GM04503 (cell line): ENCODE measurements around the gene RND3.

ENCODE experiments used
- DNase-seq: peaks from one replicate; pipeline ENCODE4 v3.0.0-alpha.2; 2012; ENCODE audit warnings: low read depth

RND3 gene, protein sequence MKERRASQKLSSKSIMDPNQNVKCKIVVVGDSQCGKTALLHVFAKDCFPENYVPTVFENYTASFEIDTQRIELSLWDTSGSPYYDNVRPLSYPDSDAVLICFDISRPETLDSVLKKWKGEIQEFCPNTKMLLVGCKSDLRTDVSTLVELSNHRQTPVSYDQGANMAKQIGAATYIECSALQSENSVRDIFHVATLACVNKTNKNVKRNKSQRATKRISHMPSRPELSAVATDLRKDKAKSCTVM

DNA sequence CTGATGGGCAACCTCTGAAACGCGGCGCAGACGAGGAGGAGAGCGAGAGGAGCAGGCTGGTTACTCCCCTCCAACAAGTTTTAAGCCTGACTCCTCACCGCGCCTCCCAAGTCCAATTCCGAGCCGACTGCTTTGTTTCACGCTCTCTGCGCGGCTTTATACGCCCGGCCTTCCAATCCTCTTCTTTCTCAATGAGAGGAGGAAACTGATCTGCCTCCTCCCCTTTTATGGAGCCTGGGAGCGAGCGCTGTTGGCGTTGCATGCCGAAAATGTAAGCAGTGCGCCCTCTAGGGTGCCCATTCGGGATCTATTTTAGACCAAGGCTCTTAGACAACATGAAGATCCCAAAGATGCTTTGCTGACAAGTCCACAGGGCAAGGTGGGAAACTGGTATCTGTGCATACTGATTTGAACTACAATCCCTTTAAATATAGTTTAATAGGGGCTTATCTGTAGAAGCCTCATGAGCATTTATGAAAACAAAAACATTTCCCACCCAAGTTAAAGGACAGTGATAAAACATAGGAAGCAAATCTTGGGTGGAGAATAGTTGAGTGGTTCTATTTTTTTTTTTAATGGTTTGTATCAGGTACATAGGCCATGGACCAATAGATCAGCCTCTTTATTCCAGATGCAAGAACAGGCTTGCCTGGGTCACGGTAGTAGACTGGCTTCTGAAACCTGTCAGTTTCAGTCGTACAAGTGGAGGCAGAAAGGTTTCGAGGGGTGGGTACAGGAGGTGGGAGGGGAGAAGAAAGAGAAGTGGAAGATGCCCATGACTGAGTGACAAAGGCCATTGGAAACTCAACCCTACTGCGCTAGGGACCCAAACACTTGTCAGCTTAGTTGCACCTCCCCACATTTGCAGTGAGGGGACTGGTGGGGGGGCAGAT lies at the start of gene RND3:
TSS of gene RND3 (minus strand) at position 131 of the 893 bp plus-strand sequence. CDS start 250 bp downstream, outside the sequence.
- DNase-seq: peak; percentile 96

DNA sequence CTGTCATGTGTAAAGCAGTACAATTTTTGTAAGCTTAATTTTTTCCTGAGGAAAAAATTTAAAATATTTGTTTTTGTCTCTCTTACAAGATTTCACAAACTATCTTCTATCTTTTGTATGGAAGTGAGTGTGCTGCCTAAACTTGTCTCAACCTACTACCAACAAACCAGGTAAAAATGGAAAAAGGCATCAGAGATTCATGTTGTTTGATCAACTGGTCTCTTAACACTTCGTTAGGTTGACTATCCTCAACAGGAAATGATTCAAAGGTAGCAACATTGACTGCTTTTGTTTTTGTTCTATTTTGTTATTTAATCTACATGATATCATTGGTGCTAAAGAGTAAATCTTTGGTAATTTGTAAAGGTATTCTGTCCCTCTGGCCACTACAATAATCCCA lies 47.7 kb upstream of the RND3 start:
- no peak for DNase-seq

DNA sequence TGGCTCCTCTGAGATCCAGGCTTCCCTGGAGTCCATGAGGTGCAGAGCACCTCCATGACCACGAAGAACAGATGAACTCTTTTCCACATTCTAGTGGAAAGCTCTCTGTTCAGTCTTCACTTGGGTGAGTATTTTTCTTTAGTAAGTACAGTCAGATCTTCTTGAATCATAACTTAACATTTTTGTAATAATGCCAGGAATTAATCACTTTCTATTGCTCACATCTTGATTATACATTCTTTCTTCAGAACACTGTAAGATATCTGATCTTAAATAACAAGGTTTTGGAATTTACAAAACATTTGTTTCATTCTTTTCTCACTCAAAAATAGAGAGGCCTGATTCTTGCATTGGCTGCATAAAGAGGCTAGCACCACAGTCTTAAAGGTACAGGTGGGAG lies 45.4 kb upstream of the RND3 start:
- DNase-seq: peak; percentile 69

DNA sequence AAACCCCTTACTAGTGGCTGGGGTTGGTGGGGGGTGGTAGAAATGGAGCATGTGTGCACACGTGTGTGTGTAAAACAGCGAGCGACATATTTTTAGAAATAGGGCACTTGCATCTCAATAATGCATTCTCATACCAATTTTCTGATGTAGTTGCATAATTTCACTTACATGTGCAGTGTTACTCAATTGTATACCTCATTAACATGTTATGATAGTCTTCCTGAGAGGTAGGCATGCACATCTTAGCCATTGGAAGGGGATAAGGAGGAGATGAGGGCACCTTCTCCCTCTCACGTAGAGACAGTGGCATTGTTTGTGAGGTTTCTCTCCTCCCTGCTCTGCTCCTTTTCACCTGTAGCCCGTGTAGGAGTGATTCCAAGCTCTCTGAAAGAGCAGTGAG lies 44.6 kb upstream of the RND3 start:
- no peak for DNase-seq

DNA sequence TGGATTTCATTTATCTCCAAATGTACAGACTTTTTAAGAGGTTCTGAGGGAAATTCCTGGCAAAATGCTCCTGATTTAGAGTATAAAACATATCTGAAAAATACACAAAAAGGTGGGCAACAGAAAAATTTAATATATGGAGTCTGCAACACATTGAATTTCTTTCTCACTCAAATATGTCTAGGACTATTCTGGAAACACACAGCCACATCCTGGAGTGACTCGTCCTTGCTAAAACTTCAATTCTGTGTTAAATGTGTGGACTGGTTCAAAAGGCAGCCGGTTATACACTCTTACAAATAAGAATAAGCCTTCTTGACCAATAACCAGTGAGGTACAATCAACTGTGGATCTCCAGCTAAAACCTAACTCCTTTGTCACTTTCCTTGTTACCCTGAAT lies 44.1 kb upstream of the RND3 start:
- no peak for DNase-seq

DNA sequence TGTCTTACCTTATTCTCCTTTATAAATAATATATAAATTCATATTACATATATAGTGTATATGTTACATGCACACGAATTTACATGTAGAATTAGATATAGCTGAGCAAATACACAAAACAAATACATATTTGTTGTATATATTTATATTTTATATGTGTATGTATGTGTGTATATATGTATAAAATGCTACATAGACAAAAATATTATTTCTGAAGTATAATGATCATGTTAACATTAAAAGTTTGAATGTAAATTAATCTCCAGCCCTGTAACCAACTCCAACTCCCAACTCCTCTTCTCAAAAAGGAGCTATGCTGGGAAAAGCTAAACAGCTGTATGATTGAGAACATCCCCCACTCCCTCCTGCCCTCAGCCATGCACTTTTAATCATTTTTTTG lies 42.7 kb upstream of the RND3 start:
- DNase-seq: no peak

DNA sequence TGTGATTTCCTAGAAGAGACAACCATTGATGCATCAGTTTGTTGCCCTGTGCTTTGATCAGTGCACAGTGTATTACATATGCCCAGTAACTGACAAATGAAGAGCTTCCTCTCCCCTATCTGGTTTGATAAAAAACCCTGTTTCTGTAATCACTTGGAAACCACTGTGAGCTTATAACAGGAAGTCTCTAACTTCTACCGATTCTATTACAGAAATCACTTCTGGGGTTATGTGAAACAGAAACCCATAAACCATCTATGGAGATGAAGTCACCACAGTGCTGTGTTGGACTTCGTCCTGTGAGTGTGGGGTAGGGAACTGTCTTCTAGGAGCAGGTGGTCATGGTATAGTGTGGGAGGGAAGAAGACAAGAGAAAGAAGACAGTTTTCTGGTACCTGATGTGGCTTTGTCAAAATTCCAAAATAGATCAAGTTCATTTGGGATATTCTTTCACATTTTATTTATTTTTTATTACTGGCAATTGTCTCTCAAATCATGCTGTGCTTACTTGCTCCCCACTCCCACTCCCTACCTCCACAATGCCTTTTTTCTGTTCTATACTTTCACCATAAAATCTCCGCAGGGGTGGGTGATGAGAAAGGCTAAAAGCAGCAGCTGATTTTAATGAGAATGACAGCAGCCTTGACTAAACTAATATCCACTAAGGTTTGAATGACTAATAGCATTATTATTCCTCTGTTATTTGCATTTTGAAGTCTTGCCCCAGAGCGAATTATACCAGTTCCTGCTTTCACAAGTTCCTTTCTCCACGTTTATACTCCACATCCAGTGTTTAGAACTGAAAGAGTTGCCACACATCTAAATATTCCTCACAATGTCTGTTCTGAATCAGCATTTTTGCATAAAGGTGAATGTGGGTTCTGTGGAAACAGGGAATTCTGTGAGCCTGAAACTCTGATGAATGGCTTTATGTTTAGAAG lies 41.7 kb upstream of the RND3 start:
- DNase-seq: peak; percentile 83

DNA sequence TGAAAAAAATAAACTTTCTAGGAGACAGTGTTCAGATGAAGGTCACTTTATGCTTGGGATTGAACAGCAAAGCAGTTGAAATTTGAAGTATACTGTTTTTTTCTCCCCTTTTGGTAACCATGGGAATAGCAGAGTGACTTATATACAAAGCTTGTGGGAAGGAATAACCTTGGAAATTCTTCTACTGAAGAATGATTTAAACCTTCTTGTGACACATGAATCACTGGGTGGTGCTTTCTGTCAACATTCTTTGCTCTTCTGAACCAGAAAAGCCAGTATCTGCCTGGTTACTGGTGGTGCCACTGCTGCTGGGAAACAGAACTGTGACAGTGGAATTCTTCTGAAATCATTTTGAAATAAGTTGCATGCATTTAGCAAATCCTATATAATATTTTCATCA lies 39.4 kb upstream of the RND3 start:
- DNase-seq: peak; percentile 94

DNA sequence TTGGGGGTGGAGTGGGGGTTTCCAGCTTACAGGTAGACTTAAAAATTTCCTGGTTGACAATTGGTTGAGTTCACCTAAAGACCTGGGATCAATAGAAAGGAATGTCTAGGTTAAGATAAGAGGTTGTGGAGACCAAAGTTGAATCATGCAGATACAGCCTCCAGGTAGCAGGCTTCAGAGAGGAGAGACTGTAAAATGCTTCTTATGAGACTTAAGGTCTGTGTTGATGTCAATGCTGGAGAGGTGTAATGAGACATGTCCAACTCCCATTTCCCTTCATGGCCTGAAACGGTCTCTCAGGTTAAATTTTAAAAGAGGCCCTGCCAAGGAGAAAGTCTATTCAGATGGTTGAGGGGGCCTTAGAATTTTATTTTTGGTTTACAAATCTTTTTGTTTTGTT lies 38.5 kb upstream of the RND3 start:
- DNase-seq: no peak

DNA sequence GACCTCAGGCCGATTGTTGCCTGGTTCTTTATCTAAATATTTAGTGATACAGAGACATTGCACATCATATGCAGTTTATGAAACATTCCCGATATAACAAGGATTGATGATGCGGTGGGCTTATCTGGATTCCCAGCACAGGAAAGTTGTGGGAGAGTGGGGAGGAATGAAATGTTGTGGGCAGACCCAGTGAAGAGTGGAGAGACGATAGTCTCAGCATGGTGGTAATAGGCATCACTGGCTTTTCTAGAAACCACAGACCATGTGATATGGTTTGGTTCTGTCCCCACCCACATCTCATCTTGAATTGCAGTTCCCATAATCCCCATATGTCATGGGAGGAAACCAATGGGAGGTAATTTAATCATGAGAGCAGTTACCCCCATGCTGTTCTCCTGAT lies 34.8 kb upstream of the RND3 start:
- DNase-seq: no peak

DNA sequence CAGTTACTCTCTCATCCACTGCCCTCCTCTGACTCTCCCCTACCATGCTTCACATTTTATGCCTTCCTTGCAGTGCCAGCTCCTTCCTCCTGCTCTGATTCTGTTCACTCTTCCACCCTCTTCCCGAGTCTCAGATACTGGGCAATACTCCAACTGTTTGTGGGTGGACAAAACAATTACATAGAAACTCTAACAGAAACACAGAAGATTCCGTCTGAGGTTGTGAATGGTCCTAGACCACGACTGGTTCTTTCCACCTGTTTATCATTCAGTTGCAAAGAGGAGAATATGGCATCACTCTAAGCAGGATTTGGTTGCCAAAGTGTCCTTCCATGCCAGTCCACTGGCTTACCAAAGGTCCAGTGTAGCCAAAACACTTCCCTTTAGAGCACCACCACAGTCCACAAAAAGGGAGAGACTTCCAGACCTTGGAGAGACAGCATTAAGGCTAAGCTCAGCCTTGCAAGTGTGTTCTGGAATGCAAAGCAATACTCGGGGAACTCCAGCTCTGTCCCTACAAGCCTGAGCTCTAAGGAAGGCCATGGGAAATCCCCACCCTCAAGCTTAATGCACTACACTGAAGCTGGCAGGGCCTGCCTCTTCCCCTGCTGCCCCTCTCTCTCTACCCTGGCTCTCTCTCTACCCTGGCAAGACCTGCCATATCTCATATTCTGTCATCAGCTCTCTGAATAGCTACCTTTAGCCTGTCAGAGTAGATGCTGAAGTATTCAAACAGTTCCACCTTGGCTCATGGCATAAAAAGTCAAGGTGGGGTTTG lies 33.6 kb upstream of the RND3 start:
- DNase-seq: peak; percentile 68

DNA sequence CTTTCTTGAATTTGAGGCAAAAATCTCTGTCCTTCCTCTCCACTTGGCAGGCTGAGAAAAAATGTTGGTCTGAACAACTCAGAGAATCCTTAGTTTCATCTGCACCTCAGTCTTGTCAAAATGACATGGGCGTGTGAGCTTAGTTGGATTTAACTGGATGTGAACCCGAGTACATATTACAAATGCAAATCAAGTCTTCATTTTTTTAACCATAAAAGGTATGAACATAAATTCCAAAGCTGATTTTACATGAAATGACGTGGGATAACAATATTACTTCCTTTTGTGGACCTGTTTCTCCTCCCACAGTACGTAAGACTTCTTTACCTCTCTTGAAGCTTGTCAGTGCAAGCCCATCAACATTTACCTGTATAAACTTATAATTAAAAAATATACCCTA lies 32.6 kb upstream of the RND3 start:
- no peak for DNase-seq

DNA sequence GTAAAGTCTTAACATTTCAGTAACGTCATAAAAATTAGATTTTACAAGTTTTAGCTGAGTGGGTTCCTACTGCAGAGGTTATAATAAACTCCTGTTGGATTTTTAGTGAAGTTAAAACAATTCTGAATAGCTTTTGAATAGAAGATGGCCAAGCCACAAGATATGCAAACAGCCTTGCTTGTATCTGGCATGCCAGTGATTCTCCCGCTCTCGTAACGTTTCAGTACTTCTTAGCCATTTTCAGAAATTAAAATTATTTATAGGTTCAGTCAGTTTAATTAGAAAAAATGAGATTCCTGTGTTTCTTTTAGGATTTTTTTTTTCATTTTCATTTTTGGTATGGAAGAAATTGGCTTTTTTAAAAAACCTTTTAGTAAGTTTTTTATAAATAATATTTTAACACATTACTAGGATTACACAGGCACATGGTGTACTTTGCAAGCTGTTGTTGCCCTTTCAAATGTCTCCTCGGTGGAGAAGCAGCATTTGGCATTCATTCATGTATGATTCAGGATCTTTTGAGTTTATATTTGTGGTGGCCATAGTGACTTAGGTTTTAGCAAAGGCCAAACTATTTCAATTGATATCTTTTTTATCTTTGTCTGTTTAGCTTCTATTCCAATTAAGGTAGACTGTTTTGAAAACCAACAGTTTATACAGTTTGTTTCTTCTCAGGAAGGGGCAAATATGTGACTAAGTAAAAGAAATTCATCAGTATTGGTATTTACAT lies 30.6 kb upstream of the RND3 start:
- DNase-seq: peak; percentile 72

DNA sequence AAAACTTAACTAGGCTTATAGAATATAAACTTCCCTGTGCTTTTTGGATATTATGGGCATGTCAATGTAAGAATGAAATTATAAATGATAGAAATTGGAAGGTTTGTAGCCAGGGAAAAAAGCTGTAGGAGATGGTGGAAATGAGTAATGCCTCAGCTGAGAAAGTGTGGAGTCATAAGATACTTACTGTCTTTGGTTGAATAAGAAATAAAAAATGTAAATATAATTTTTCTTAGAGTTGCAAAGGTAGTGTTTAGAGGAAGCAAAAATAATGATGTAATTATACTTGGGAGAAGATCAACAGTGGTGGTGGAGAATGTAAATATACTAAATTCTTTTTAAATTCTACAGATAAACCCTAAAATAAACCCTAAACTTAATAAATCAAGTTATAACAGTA lies 26.2 kb upstream of the RND3 start:
- no peak for DNase-seq

DNA sequence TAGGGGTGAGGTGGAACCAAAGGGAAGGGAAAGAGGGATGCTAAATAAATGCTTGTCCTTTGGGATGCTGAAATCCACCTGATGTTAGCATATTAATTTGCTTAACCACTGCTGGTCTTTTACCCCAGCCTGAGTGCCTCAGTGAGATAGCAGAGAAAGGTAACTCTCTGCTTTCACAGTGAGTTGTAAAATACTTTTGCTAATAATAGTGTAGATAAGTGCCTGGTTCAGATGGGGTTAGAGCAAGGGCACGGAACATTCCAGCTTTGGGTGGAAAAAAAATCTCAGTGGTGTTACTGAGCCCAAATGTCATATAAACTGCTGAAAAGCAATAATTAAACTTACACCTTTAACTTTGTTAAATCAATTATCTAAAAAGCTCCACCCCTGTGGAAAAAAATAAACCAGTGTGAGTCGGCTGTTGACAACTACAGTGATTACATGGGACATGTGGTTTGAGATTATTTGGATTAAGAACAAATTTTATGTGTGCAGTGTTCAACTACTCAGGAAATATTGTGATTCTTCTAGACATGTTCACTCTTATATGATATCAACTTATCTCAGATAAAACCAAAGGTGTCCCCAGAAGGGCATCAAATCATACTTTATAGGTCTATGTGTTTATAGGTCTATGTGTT lies 21.1 kb upstream of the RND3 start:
- no peak for DNase-seq

DNA sequence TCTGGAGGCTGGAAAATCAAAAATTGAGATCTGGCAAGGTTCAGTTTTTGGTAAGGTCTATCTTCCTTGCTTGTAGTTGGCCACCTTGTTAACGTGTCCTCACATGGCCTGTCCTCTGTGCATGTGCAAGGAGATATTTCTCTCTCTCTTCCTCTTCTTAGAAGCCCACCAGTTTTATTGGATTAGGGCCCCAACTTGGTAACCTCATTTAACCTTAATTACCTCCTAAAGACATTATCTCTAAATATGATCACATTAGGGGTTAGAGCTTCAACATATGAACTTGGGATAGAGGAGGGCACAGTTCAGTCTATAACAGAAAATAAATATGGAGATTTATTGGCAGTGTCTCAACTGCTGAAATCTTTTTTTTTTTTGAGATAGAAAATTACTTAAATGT lies 19.6 kb upstream of the RND3 start:
- DNase-seq: no peak

DNA sequence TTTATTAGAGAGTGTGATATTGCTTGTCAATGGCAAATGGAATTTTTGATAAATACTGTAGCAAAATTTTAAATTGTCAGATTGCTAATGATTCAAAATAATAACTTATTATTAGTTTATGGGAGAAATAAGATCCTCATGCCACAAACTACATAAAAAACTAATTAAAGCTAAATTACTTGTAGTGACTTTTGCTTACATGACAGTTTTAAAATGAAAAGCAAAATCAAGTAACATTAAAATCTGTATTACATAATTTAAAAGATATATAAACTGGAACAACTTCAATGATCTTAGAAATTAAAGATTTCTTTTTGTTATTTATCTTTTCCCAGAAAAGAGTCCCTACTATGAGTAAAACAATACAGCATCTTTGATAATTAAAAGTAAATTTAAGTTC lies 17.7 kb upstream of the RND3 start:
- no peak for DNase-seq

DNA sequence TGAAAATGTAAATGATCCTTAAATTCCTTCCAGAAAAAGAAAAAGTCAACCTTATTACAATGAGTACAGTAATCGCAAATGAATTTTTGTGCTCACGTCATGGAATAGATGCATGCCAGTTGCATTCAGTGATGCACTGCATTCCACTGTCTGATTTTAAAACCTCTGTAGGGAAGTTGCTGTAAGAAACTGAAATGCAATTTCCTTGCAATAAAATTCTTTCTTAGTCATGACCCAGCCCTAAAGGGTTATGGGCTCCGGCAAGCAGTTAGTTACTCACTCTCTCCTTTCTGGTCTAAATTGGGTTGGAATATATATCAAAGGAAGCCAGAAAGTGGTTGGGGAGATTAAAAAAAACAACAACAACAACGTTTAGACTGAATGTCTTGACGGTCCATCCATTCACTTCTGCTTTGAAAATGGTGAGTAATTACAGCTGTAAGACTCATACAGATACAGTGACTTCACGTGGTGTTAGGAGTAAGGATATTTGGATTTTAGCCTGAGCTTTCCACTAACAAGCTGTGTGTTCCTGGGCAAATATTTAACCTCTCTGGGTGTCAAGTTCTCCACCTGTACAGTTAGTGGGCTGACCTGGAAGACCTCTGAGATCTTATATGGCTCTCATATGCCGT lies 8.6 kb upstream of the RND3 start:
- DNase-seq: peak; percentile 94

DNA sequence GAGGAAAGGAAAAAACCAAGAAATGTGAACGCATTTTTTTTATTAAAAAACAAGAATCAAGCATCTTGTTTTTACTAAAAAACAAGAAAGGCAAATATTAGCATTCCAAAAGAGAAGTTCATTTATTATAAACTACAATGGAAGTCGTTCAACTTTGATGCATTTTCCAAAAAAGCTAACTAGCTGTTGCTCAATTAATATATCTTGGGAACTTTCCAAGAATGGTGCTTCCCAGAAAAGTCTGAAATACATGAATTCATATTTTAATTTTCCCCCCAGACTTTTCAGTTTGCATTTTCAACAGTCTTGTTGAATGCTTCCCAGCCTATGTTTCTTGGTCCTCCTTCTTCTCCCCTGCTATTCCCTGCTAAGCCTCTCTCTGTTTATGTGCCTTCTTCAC lies 7.5 kb upstream of the RND3 start:
- DNase-seq: no peak
